Caki2 (cell line): Measurements from ENCODE around the gene HSP90AB1. TPM values are rescaled to one million over a fixed set of nuclear protein-coding genes. Genes with fewer than 3 reads are reported as not detected.
A peak's percentile ranks its signal among the peaks of the same experiment; 100 is the strongest.

Source experiments
- DNase-seq: peaks from one replicate; pipeline ENCODE4 v3.0.0-alpha.2; 2015; ENCODE audit warnings: low read depth
- in situ Hi-C: cut with HindIII; loops from 2 replicates; pipeline ENCODE4 v1.10.0; 2016; ENCODE audit warnings: low sequenced_read_pairs, low pct_unique_long_range_greater_than_20kb, mixed read lengths
- total RNA-seq: library from RNA; depleted of rRNA; stranded (reverse); fragments of >200 nt; shearing (Covaris generic); gene quantifications from 2 replicates; pipeline ENCODE4 v1.2.3, GENCODE V29; 2014; ENCODE audit warnings: low replicate concordance; rRNA removed

The HSP90AB1 gene
- total RNA-seq: 807 and 852 TPM in 2 replicates

- in situ Hi-C loops: no loop called here
Observed at GRCh38 chr6:44246663-44247337, at the start of gene HSP90AB1. HSP90AB1 (plus strand) TSS chr6:44247101; CDS start chr6:44248630, 1,529 bp downstream.

GRCh38 chr6:44198684-44199083, 48.2 kb upstream of the HSP90AB1 start:
- DNase-seq: no peak
- in situ Hi-C loops: no loop called here

More at GRCh38 chr6:44246663-44247337, at the start of gene HSP90AB1:
- peak; percentile 99 for DNase-seq

GRCh38 chr6:44199883-44200282, 47.0 kb upstream of the HSP90AB1 start:
- in situ Hi-C loops: no loop called here
- DNase-seq: no peak

GRCh38 chr6:44201200-44201599, 45.7 kb upstream of the HSP90AB1 start:
- in situ Hi-C loops: no loop called here
- DNase-seq: no peak

- in situ Hi-C loops: no loop called here
- no peak for DNase-seq
Observed at GRCh38 chr6:44201638-44202303, 45.1 kb upstream of the HSP90AB1 start.

- no peak for DNase-seq
- in situ Hi-C loops: no loop called here
Observed at GRCh38 chr6:44202332-44202971, 44.4 kb upstream of the HSP90AB1 start.

GRCh38 chr6:44202972-44203750, 43.7 kb upstream of the HSP90AB1 start:
- in situ Hi-C loops: no loop called here
- no peak for DNase-seq

GRCh38 chr6:44203955-44204354, 42.9 kb upstream of the HSP90AB1 start:
- in situ Hi-C loops: no loop called here
- no peak for DNase-seq

GRCh38 chr6:44207966-44208365, 38.9 kb upstream of the HSP90AB1 start:
- in situ Hi-C loops: no loop called here
- no peak for DNase-seq

GRCh38 chr6:44211284-44211683, 35.6 kb upstream of the HSP90AB1 start:
- no peak for DNase-seq
- in situ Hi-C loops: no loop called here

- in situ Hi-C loops: no loop called here
- DNase-seq: no peak
Observed at GRCh38 chr6:44214307-44214706, 32.6 kb upstream of the HSP90AB1 start.

- in situ Hi-C loops: no loop called here
- DNase-seq: no peak
Observed at GRCh38 chr6:44216677-44217331, 30.1 kb upstream of the HSP90AB1 start, which contains the start of gene MYMX. MYMX (plus strand) TSS chr6:44216926; CDS start chr6:44217472, 546 bp downstream.

- in situ Hi-C loops: no loop called here
- peak; percentile 19 for DNase-seq
Observed at GRCh38 chr6:44217332-44218143, 29.4 kb upstream of the HSP90AB1 start.

GRCh38 chr6:44219053-44219814, 27.7 kb upstream of the HSP90AB1 start:
- DNase-seq: peak; percentile 81
- in situ Hi-C loops: no loop called here

GRCh38 chr6:44219815-44220784, 26.8 kb upstream of the HSP90AB1 start:
- in situ Hi-C loops: no loop called here
- DNase-seq: no peak

- in situ Hi-C loops: no loop called here
- no peak for DNase-seq
Observed at GRCh38 chr6:44220913-44221290, 26.0 kb upstream of the HSP90AB1 start.
